Suprapubic skin (tissue), 4 donors: ENCODE data around the gene ST3GAL3. TPM values are rescaled to one million over a fixed set of nuclear protein-coding genes. Genes with fewer than 3 reads are reported as not detected.

Source experiments
- DNase-seq, 2 donors: peaks; one replicate each; pipeline ENCODE4 v3.0.0-alpha.2; 2019; ENCODE audit warnings: low spot score in 2 of 2
- H3K27ac ChIP-seq: fragments of 200-600 bp; sonication (generic); one replicate; pipeline ENCODE4 v1.5.1; 2019
- H3K27me3 ChIP-seq: fragments of 200-600 bp; sonication (generic); one replicate; pipeline ENCODE4 v1.5.1; 2019
- H3K36me3 ChIP-seq: fragments of 200-600 bp; sonication (generic); one replicate; pipeline ENCODE4 v1.5.1; 2019
- H3K4me1 ChIP-seq: fragments of 200-600 bp; sonication (generic); one replicate; pipeline ENCODE4 v1.5.1; 2019
- H3K4me3 ChIP-seq: fragments of 200-600 bp; sonication (generic); one replicate; pipeline ENCODE4 v1.5.1; 2019; ENCODE audit warnings: mild to moderate bottlenecking
- H3K9me3 ChIP-seq: fragments of 200-600 bp; sonication (generic); one replicate; pipeline ENCODE4 v1.5.1; 2019
- CTCF ChIP-seq, 2 donors: fragments of 200-600 bp in 1 of 2; fragments of 450-650 bp in 1 of 2; sonication (generic) in 1 of 2; IDR thresholded peaks; one replicate each; pipeline ENCODE4 v1.5.1; 2016 to 2019; ENCODE audit warnings: antibody characterized with exemption in 2 of 2, mild to moderate bottlenecking in 1 of 2, moderate library complexity in 1 of 2
- EP300 ChIP-seq: sonication (generic); formaldehyde crosslinking; IDR thresholded peaks from one replicate; pipeline ENCODE4 v1.6.1; 2017; ENCODE audit warnings: antibody characterized with exemption
- POLR2A ChIP-seq, 2 donors: fragments of 450-650 bp; IDR thresholded peaks; one replicate each; pipeline ENCODE4 v1.6.1; 2017; ENCODE audit warnings: antibody characterized with exemption in 2 of 2, mild to moderate bottlenecking in 2 of 2, moderate library complexity in 2 of 2
- POLR2AphosphoS5 ChIP-seq, 3 donors: sonication (generic); formaldehyde crosslinking; IDR thresholded peaks; one replicate each; pipeline ENCODE4 v1.6.1; 2017; ENCODE audit warnings: antibody characterized with exemption in 3 of 3
- WGBS: methylation state at CpG from one replicate; pipeline ENCODE4 v1.1.5; 2018; 5-methylcytosine and 5-hydroxymethylcytosine counted together
- total RNA-seq, 4 donors: library from RNA; depleted of rRNA; stranded (reverse); fragments of >200 nt; gene quantifications; one replicate each; pipeline ENCODE4 v1.1.0, GENCODE V29; 2016

The ST3GAL3 gene
- total RNA-seq, 4 donors from 2014 or later, result 6.3 to 21.0 (median 9.9) TPM

DNA sequence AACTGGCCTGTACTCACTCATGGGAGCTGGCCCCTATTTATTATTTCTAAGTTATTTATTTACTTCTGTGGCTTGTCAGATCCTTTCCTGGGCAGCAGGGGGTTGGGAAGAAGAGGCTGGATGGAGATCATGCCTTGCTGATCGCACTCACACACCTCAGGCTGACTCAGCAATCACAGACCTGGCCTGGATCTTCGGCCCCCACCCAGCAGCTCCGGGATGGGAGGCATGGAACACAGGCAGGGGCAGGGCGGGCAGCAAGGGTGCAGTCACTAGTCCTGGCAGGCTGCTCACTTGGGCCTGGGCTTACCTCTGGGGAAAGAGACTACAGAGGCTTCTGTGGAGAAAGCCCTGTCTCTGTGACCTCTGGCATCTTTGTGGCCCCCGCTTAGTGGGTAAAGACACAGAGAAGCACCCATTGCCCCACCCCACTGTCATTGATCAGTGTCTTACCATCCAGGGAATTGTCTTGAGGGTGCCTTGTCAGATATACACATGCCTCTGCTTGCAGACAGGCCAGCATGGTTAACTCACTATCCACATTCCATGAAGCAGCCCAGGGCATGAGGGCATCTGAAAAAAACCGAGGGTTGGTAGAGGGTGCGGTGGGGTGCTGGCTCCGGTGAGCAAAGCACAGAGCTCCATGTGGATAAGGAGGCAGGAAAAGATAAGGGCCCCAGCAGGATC, 230.0 kb downstream of the ST3GAL3 start:
- Histone ChIP-seq H3K4me3 (no peak overlapping the region), H3K27ac (no peak overlapping the region), H3K4me1 (peaks cover 59% of the 10 kb centered on the region)

GRCh38 chr1:43938383-43938782, 231.0 kb downstream of the ST3GAL3 start:
- H3K27ac ChIP-seq, result no peak overlapping the region
- TF ChIP-seq EP300 (no peak), CTCF (IDR thresholded peaks at IDR 0.05) (no peak), POLR2A (IDR thresholded peaks at IDR 0.05) (no peak), POLR2AphosphoS5 (IDR thresholded peaks at IDR 0.05) (no peak)
- no peaks in the 10 kb centered on the region for H3K9me3 ChIP-seq
- H3K4me1 ChIP-seq, result peaks cover 53% of the 10 kb centered on the region
- H3K4me3 ChIP-seq, result no peak overlapping the region
- no peaks in the 10 kb centered on the region for H3K36me3 ChIP-seq
- no peak for DNase-seq
- H3K27me3 ChIP-seq, result peaks cover 10% of the 10 kb centered on the region
- 76% methylated on average over 10 of the region's 10 CpGs for WGBS

More for the DNA sequence above, 230.0 kb downstream of the ST3GAL3 start:
- TF ChIP-seq POLR2A (IDR thresholded peaks at IDR 0.05), result no peak
- WGBS, result 85% methylated on average over 8 of the region's 8 CpGs
- no peaks in the 10 kb centered on the region for H3K36me3 ChIP-seq
- no peaks in the 10 kb centered on the region for H3K9me3 ChIP-seq
- H3K27me3 ChIP-seq, result peaks cover 10% of the 10 kb centered on the region
- DNase-seq, result no peak

DNA sequence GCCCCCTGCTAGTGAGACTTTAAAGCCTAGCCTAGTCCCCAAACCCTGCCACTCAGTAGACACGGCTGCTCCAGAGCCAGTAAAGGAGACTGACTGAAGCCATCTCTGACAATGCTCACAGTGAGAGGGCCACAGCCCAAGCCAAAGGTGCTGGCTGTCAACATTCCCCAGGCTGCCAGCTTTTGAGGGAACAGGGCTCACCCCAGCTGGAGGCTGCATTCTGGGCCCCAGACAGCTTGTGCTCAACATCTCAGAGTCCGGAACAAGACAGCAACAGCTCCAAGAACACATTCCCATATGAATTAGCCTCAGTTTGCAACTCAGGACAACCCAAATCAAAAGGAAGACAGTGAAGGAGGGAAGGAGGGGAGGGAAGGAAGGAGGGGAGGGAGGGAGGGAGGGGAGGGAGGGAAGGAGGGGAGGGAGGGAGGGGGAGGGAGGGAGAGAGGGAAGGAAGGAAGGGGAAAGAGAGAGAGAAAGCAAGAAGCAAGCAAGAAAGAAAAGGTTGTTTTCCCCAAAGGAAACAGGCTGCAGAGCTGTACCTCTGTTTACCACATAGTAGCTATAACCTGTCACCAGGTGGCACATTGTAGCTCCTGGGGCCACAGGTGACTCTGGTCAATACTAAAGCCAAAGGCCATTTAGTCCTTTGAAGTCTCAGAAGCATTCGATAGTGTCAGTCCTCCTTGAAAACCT, 231.7 kb downstream of the ST3GAL3 start:
- 47% methylated on average over 3 of the region's 3 CpGs for WGBS
- H3K36me3 ChIP-seq, result no peaks in the 10 kb centered on the region
- H3K27me3 ChIP-seq, result peaks cover 3% of the 10 kb centered on the region
- H3K4me1 ChIP-seq, result peaks cover 46% of the 10 kb centered on the region
- TF ChIP-seq POLR2A (IDR thresholded peaks at IDR 0.05) (no peak), POLR2AphosphoS5 (IDR thresholded peaks at IDR 0.05) (no peak), CTCF (IDR thresholded peaks at IDR 0.05) (no peak), EP300 (no peak)
- no peak overlapping the region for H3K27ac ChIP-seq
- H3K4me3 ChIP-seq, result no peak overlapping the region
- H3K9me3 ChIP-seq, result no peaks in the 10 kb centered on the region
- DNase-seq, result no peak

DNA sequence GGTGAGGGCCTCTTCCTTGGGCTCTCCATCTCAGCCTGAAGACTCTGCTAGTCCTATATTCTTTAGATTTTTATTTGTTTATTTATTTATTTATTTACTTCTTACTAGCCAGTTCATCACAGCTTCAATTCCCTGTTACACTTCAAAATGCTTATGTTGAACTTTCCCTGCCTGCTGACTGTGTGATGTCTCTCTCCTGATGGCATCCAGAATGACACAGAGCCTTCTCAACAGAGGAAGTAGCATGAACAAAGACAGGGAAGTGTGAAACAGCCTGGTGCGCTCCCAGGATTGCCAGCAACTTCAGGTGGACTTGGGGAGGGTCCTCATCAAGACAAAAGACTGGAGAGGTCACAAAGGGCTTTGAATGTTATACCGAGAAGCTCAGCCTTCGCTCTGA, 235.1 kb downstream of the ST3GAL3 start:
- no peaks in the 10 kb centered on the region for H3K36me3 ChIP-seq
- TF ChIP-seq EP300, result no peak
- no peak for TF ChIP-seq CTCF (IDR thresholded peaks at IDR 0.05)
- TF ChIP-seq POLR2AphosphoS5 (IDR thresholded peaks at IDR 0.05), result no peak
- no peak for TF ChIP-seq POLR2A (IDR thresholded peaks at IDR 0.05)
- 98% methylated on average over 3 of the region's 3 CpGs for WGBS
- no peak overlapping the region for H3K27ac ChIP-seq
- peaks cover 37% of the 10 kb centered on the region for H3K4me1 ChIP-seq
- H3K27me3 ChIP-seq, result no peaks in the 10 kb centered on the region
- DNase-seq, result no peak
- H3K9me3 ChIP-seq, result no peaks in the 10 kb centered on the region
- H3K4me3 ChIP-seq, result no peak overlapping the region

DNA sequence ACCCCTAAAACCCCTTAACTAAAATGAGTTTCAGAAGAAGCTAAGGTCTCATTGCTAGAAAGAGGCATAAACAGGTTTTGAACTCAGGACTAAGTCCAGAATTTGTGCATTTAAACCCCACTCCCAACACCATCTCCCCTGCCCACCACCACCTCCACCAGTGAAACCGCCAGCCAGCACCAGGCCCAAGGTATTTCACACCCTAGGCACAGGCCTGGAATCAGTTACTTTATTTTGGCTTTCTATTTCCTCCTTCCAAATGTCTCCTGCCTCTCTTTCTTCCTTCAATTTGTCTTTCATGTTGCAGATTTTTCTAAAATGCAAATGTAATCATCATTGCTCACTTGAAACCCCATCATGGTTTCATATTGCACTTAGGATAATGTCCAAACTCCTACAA, 237.5 kb downstream of the ST3GAL3 start:
- H3K9me3 ChIP-seq, result no peaks in the 10 kb centered on the region
- no peak overlapping the region for H3K27ac ChIP-seq
- 89% methylated on average over 1 of the region's 1 CpG for whole genome bisulfite sequencing
- no peak for DNase-seq
- H3K4me1 ChIP-seq, result peaks cover 39% of the 10 kb centered on the region
- H3K4me3 ChIP-seq, result no peak overlapping the region
- H3K36me3 ChIP-seq, result peaks cover 8% of the 10 kb centered on the region
- H3K27me3 ChIP-seq, result no peaks in the 10 kb centered on the region
- TF ChIP-seq EP300 (no peak), POLR2AphosphoS5 (IDR thresholded peaks at IDR 0.05) (no peak), CTCF (IDR thresholded peaks at IDR 0.05) (no peak), POLR2A (IDR thresholded peaks at IDR 0.05) (no peak)
